Measurements from ENCODE around the gene GALK2.
"Not testable (repeated sequence)": the region's sequence is repeated elsewhere in the genome, so short reads cannot be mapped to it uniquely, and the experiment has no call there.

Gene GALK2

DNA sequence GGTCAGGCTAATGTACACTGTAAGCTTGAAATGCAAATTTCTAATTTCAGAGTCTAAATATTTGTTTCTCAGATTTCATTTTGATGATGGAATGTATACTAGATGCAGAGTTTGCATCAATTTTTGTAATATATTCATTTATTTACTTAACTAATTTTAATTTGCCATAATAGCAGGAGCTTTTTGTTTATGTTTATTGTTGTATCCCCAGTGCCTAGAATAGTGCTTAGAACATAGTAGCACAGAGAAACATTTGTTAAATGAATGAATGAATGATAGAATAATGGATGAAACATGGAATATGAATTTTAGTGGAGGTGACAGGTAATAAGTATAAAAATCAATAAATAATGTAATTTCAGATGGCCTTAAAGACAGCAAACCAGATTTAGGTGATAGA lies 5.2 kb upstream of the GALK2 start:
- DNase-seq (ENCODE audit: low read depth): no peak

DNA sequence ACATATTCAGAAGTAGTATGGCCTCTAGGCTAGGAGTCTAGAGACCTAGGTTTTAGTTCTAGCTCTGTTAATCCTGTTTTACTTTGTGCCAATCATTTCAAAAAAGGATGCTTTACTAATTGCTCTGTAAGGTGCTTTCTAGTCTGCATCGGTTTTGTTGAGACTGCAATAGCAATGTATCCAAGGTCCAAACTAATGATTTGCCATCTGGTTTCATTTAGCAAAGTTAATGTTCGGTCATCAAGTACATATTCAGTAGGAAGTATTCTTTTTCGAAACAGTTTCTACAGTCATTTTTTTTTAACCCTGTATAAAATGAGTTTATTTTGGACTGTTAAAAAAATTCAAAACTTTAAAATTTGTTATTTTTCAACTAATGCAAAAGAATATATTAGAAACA lies 2.0 kb upstream of the GALK2 start:
- DNase-seq (ENCODE audit: low read depth): no peak

DNA sequence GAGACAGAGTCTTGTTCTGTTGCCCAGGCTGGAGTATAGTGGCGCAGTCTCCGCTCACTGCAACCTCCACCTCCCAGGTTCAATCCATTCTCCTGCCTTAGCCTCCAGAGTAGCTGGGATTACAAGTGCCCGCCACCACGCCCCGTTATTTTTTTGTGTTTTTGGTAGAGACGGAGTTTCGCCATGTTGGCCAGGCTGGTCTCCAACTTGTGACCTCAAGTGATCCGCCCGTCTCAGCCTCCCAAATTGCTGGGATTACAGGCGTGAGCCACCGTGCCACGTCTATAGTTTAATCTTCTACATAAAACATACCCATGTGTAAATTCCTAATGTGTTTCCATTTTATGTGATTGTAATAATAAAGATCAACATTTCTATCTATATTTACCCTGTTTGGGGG lies 1.7 kb downstream of the GALK2 start:
- no peak for DNase-seq (ENCODE audit: low read depth)

DNA sequence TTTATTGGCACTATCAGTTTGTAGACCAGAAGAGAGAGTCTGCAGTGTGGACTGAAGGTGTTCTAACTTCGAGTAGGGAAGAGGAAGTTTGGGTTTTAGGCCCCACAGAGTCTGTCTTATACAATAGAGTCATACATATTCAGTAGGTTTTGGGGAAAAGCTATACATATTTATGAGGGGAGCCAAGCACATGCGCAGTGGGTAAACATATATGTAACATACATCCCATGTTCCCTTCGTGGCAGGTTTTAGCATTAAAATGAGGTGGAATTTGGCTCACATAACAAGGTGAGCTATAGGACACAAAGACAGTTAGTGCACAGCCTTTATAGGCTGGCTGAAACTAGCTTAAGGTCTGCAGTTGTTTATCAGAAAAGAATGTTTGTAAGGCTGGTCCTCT lies 4.9 kb downstream of the GALK2 start:
- DNase-seq (ENCODE audit: low read depth): no peak

DNA sequence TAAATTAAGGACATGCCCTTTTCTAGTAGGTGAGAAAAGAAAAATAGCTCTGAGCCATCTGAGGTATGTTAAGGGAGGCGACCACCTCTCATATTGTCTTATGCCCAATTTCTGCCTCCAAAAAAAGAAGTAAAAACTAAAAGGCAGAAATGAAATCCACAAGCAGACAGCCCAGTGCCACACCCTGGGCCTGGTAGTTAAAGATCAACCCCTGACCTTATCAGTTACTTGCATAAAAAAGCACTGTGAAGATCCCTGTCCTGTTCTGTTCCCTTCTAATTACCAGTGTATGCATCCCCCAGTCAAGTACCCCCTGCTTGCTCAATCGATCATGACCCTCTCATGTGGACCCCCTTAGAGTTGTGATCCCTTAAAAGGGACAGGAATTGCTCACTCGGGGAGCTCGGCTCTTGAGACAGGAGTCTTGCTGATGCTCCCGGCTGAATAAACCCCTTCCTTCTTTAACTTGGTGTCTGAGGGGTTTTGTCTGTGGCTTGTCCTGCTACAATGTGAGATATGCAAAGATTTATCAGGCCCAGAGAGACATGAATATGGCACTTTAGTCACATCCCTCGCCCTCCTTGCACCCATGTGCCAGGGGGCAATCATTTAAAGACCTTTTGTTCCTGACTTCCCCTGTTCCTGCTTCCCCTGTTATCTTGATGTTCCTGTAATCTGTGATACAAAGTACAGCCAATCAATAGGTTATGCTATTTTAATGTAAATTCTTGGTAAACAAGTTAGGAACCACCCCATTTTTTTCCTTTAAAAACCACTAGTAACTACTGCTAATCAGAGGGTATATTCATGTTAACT lies 5.7 kb downstream of the GALK2 start:
- DNase-seq (ENCODE audit: low read depth): not testable (repeated sequence)

DNA sequence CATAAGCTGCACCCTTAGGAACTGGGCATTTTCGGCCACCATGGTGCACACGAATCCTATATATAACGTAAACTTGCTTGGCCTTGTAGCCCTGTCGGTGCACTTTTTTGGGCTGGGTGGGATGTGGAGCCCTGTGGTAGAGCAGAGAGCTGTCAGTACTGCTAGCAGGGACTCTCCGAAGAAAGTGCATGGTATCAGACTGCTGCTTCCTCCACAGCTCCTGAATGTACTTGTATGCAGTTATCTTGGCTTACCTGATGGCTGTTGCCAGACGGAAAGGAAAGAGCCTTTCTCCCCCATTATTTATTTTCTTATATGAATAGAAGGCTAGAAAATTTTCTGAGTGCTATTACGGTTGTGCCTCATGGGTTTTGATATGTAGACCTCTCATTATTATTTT lies 8.4 kb downstream of the GALK2 start:
- no peak for DNase-seq (ENCODE audit: low read depth)

DNA sequence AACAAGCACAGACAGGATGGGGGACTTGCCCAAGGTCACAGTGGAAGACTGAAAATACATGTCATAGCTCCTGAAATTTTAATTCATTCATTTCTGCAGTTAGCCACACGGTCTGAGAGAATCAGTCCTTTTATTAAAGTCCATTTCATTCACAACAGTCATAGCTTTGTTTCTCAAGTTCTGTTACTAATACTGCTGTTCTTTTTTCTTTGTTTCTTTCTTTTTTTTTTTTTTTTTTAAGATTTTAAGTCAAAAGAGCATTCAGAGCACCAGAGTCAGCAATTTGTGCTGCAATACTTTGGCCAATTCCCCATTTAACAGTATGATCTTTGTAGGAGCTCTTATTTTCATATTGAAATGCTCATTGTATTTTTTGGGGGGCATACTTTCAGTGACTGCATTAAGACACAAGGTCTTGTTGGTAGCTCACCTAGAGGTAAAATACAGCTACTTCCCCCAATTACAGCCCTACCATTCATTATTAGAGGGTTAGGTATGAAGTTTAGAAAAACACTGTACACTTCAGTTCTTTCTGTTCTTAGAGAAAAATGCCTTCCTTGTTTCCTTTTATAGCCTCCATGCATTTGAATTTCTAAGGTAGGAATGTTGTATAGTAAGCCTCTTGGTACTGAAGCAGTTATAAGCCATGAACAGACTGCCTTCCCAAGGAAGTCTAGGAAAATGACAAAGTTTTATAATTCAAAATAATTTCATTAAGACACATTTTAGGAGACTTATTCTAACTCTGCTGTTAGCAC lies 9.6 kb downstream of the GALK2 start:
- DNase-seq (ENCODE audit: low read depth): no peak

DNA sequence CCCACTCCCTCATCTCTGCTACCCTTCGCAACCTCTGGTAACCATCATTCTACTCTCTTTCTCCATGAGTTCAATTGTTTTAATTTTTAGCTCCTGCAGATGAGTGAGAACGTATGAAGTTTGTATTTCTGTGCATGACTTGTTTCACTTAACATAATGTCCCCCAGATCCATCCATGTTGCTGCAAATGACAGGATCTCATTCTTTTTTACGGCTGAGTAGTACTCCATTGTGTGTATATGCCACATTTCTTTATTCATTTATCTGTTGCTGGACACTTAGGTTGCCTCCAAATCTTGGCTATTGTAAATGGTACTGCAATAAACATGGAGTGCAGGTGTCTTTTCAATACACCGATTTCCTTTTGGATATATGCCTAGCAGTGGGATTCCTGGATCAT lies 12.1 kb downstream of the GALK2 start:
- DNase-seq (ENCODE audit: low read depth): no peak

DNA sequence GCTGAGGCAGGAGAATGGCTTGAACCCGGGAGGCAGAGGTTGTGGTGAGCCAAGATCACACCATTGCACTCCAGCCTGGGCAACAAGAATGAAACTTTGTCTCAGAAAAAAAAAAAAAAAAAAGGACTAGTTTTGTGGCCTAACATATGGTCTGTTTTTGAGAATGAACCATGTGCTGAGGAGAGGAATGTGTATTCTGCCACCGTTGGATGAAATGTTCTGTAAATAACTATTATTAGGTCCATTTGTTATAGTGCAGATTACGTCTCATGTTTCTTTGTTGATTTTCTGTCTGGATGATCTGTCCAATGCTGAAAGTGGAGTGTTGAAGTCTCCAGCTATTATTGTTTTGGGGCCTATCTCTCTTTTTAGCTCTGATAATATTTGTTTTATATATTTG lies 13.7 kb downstream of the GALK2 start:
- not testable (repeated sequence) for DNase-seq (ENCODE audit: low read depth)

DNA sequence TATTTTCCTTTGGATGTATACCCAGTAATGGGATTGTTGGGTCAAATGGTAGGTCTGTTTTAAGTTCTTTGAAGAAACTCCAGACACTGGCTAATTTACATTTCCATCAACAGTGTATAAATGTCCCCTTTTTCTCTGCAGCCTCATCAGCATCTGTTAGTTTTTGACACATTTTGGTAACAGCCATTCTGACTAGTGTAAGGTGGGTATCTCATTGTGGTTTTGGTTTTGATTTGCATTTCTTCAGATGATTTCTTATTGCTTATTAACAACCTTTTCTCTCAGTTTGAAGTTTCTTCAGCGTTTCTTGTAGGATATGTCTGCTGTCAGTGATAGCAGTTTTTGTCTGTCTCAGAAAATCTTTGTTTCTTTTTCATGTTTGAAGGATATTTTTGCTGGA lies 15.4 kb downstream of the GALK2 start:
- no peak for DNase-seq (ENCODE audit: low read depth)

DNA sequence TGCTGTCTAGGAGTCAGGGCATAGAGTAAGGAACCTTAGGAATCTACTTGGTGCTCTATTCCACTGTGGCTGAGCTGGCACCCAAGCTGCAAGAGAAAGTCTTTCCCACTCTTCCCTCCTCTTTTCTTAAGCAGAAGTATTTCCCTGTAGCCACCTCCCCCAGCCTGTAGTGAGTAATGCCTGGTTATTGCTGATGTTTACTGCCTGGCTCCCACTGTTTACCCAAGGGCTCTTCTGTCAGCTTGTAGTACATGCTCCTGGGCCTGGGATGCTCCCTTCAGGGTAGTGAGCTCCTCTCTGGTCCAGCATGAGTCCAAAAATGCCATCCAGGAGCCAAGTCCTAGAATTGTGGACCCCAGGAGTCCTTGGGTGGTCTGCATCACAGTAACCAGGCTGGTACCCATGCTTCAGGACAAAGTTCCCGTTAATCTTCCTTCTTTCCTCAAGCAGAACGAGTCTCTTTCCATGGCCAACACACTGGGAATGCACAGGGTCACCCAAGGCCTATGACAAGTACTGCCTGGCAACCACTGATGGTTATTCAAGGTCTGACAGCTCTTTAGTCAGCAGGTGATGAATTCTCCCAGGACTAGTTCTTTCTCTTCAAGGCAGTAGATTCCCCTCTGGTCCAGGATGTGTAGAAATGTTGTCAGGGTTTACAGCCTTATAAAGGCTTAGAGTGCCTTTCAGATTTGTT lies 17.6 kb downstream of the GALK2 start:
- DNase-seq (ENCODE audit: low read depth): no peak

DNA sequence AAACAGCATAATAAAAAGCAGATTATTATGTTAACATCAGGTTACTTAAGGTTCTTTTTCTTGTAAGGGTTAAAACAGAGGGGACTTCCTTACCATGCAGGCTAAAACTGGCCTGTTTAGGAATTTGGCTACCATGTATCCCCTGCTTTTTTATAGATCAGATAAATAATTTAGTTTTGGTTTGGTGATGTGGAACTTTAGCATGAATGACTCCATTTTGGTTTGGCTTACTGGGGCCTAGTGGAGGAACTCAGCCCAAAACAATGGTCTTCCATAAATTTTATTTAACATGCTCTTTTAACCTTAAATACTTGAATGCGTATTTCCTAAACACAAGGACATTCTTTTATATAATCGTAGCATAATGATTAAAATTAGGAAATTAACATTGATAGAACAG lies 18.9 kb downstream of the GALK2 start:
- DNase-seq (ENCODE audit: low read depth): no peak

DNA sequence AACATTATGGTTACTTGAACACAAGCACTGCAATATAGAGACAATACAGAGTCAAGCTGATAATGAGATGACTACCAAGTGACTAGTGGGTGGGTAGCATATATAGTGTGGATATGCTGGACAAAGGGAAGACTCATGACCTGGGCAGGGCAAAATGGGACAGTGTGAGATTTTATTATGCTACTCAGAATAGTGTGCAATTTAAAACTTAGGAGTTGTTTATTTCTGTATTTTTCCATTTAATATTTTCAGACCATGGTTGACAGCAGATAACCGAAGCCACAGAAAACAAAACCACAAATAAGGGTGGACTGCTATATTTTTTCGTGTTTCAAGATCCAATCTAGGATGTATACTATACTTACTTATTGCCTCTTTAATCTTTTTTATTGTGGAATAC lies 19.6 kb downstream of the GALK2 start:
- DNase-seq (ENCODE audit: low read depth): no peak

DNA sequence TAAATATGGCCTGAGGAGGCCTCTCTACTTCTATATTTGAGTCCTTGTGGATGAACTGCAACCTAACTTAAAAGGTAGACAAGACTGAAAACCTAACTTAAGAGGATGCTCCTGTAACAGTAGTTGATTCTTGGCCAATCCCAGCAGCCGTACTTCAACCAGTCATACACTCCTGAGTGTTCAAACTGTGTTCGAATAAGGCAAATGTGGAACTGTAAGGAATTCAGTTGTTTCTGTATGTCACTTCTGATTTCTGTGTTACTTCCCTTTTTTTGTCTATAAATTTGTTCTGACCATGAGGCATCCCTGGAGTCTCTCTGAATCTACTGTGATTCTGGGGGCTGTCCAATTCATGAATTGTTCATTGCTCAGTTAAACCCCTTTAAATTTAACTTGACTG lies 20.5 kb downstream of the GALK2 start:
- no peak for DNase-seq (ENCODE audit: low read depth)

DNA sequence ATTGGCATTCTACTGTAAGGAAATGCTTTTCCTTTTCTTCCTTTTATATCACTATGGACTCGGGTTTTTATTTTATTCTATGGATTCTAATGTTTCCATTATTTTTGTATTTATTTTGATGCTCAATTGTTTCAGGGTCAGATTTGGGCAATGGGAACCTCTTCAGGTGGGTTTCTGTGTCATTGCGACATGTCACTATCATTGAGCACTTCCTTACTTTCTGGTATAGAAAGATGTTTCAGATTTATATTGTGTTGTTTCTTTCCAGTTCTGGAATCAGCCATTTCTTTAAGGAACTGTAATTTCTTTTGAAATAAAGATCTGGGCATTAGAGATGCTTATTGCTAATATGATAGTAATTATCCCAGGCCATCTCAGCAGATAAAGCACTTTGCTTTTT lies 21.8 kb downstream of the GALK2 start:
- no peak for DNase-seq (ENCODE audit: low read depth)

DNA sequence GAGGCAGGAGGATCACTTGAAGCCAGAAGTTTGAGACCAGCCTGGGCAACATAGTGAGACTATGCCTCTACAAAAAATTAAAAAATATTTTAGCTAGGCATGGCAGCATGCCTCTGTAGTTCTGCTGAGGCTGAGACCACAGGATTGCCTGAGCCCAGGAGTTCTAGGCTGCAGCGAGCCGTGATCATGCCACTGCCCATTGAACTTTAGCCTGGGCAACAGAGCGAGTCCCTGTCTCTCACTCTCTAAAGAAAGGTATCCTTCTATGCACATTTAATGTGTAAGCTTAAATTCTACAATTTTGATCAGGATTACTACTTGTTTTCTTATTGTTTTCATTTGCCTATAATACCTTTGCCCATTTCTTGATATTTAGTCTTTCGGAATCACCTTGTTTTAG lies 26.8 kb downstream of the GALK2 start:
- no peak for DNase-seq (ENCODE audit: low read depth)

DNA sequence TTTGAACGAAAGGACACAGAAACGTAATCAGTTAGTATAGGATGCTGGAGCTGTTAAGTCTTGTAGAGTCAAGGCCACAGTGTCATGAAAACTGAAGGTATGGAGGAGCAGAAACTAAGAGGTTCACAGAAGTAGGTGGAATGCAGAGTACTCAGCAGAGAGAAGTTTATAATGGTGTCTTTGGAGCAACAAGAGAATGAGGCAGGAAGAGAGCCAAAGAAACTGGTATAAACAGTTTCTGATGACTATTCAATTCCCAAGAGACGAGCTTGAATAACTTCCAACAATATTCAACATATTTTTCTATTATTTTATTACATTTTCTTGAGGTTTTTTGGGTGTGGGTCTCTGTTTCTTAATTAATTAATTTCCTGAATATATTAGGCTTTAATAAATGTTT lies 29.6 kb downstream of the GALK2 start:
- DNase-seq (ENCODE audit: low read depth): no peak

DNA sequence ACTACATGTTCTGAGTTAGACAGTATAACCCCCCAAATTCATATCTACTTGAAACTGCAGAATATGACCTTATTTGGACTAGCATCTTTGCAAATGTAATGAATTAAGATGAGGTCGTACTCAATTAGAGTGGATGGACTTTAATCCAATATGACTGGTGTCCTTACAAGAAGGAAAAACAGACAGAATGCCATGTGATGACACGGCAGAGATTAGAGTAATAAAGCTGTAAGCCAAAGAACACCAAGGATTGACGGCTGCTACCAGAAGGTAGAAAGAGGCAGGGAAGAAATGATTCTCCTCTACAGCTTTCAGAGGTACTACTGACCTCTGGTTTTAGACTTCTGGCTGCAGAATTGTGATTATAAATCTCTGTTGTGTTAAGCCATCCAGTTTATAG lies 30.3 kb downstream of the GALK2 start:
- DNase-seq (ENCODE audit: low read depth): no peak

DNA sequence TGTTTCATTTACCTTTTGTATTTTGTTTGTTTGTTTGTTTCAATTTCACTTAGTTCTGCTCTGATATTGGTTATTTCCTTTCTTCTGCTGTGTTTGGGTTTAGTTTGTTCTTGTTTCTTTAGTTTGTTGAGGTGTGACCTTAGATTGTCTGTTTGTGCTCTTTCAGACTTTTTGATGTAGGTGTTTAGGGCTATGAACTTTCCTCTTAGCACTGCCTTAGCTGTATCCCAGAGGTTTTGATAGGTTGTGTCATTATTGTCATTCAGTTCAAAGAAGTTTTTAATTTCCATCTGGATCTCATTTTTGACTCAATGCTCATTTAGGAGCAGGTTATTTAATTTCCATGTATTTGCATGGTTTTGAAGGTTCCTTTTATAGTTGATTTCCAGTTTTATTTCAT lies 38.1 kb downstream of the GALK2 start:
- not testable (repeated sequence) for DNase-seq (ENCODE audit: low read depth)

DNA sequence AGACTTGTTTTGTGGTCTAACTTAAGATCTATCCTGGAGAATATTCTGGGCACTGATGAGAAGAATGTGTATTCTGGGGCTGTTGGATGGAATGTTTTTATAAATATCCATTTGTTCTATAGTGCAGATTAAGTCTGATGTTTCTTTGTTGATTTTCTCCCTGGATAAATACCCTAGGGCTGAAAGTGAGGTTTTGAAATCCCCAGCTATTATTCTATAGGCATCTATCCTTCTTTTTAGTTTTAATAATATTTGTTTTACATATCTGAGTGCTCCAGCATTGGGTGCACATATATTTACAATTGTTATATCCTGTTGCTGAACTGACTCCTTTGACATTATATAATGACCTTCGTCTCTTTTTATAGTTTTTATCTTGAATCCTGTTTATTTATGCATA lies 42.9 kb downstream of the GALK2 start:
- DNase-seq (ENCODE audit: low read depth): no peak

DNA sequence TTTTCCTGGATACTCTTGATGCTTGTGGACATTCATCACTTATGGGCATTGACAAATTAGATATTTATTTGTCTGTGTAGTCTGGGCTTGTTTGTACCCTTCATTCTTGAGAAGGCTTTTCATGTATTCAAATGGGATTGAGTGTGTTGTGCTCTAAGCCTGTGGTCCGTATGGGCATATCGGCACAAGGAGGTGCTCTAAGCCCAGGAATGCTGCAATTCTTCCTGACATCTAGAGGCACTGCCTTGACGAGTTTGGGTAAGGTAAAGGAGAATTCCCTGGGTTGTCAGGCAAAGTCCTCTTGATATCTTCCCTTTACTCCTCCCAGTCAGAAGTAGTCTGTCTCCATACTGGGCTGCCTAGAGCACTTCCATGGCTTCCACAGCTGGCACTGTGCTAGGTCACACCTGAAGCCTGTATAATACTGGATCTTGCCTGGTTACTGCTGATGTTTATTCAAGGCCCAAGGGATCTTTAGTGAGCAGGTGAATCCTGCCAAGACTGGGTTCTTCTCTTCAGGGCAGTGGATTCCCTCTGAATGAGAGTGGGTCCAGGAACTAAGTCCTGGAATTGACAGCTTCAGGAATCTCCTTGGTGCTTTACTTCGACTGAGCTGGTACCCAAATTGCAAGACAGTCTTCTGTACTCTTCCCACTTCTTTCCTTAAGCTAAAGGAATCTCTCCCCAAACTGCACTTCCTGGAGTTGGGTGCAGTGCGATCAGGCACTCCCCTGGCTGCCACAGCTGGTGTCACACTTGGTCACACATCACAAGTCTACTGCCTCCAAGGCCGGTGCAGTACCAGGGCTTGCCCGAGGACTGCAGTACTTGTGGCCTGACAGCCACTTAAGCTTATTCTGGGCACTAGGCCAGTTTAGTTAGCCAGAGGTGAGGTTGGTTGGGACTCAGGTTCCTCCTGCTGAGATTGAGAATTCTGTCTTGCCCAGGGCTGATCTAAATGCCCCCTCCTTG lies 46.0 kb downstream of the GALK2 start:
- no peak for DNase-seq (ENCODE audit: low read depth)
